IMR-90 (cell line): ENCODE measurements around the gene EGLN3. TPM values are rescaled to one million over a fixed set of nuclear protein-coding genes. Genes with fewer than 3 reads are reported as not detected.

Experiments used
- ATAC-seq: fragments of 200-7000 bp; cut with Tn5 transposase; 2 replicates; pipeline ENCODE4 v1.9.1; 2020; ENCODE audit warnings: low read depth, mild to moderate bottlenecking, moderate library complexity
- BruUV-seq: library from RNA; stranded (reverse); fragments of 400-500 nt; replicated peaks from 2 replicates; lab custom pipeline; 2021; lab: Mats Ljungman, UMichigan
- CTCF ChIA-PET: fragments of 300-600 bp; formaldehyde crosslinking; extraction: SDS; loops from one replicate; lab custom pipeline; 2021; ENCODE audit warnings: antibody characterized with exemption; lab: Yijun Ruan, JAX
- POLR2A ChIA-PET: fragments of 300-600 bp; sonication (Branson Sonifier 250); formaldehyde crosslinking; loops from one replicate; lab custom pipeline; 2022; ENCODE audit warnings: antibody characterized with exemption; ENCODE audit not compliant: unreplicated experiment; lab: Charles Lee
- DNase-seq: peaks from one replicate; pipeline ENCODE4 v3.0.0; 2013
- H2AFZ ChIP-seq: replicated peaks from 2 replicates; pipeline ENCODE3; 2013; ENCODE audit warnings: low read length, mild to moderate bottlenecking; ENCODE audit not compliant: poor library complexity
- H2AK5ac ChIP-seq: 2 replicates; pipeline ENCODE4 v1.6.1; 2013; ENCODE audit warnings: low read depth, low read length, inconsistent platforms
- H2AK9ac ChIP-seq: replicated peaks from 2 replicates; pipeline ENCODE3; 2013; ENCODE audit warnings: mild to moderate bottlenecking, low read depth, low read length, moderate library complexity; ENCODE audit not compliant: poor library complexity
- H2BK120ac ChIP-seq: 2 replicates; pipeline ENCODE4 v1.6.1; 2013; ENCODE audit warnings: low read depth, low read length, inconsistent platforms
- H2BK15ac ChIP-seq: 3 replicates; pipeline ENCODE4 v1.6.1; 2013; ENCODE audit warnings: low read depth, low read length, inconsistent platforms
- H2BK20ac ChIP-seq: 2 replicates; pipeline ENCODE4 v1.6.1; 2013; ENCODE audit warnings: low read depth, mild to moderate bottlenecking, inconsistent platforms, low read length, moderate library complexity
- H2BK5ac ChIP-seq: 2 replicates; pipeline ENCODE4 v1.6.1; 2013; ENCODE audit warnings: mild to moderate bottlenecking, low read depth, low read length, inconsistent platforms; ENCODE audit not compliant: poor library complexity, severe bottlenecking
- H3K14ac ChIP-seq: replicated peaks from 2 replicates; pipeline ENCODE4 v1.6.1; 2013; ENCODE audit warnings: low read depth, low read length, inconsistent platforms
- H3K18ac ChIP-seq: 2 replicates; pipeline ENCODE4 v1.6.1; 2013; ENCODE audit warnings: low read depth, low read length, control low read depth
- H3K23ac ChIP-seq: 2 replicates; pipeline ENCODE4 v1.6.1; 2013; ENCODE audit warnings: low read depth, low read length, inconsistent platforms
- H3K27ac ChIP-seq: 2 replicates; pipeline ENCODE4 v1.5.1; 2013; ENCODE audit warnings: mild to moderate bottlenecking, control low read depth, low read length; ENCODE audit not compliant: insufficient read depth
- H3K27me3 ChIP-seq: 2 replicates; pipeline ENCODE4 v1.6.1; 2013; ENCODE audit warnings: low read length; ENCODE audit not compliant: control insufficient read depth, insufficient read depth
- H3K36me3 ChIP-seq: 2 replicates; pipeline ENCODE4 v1.6.1; 2013; ENCODE audit warnings: low read length, mixed read lengths; ENCODE audit not compliant: control insufficient read depth, insufficient read depth
- H3K4ac ChIP-seq: 2 replicates; pipeline ENCODE4 v1.6.1; 2013; ENCODE audit warnings: low read depth, low read length, inconsistent platforms
- H3K4me1 ChIP-seq: 2 replicates; pipeline ENCODE4 v1.6.1; 2013; ENCODE audit warnings: low read length, mixed read lengths; ENCODE audit not compliant: control insufficient read depth, insufficient read depth
- H3K4me2 ChIP-seq: 2 replicates; pipeline ENCODE4 v1.6.1; 2013; ENCODE audit warnings: low read depth, mild to moderate bottlenecking, control low read depth, low read length, moderate library complexity
- H3K4me3 ChIP-seq: 2 replicates; pipeline ENCODE4 v1.5.1; 2013; ENCODE audit warnings: low read depth, mild to moderate bottlenecking, control low read depth, low read length, moderate library complexity; ENCODE audit not compliant: insufficient read depth
- H3K56ac ChIP-seq: 2 replicates; pipeline ENCODE4 v1.6.1; 2013; ENCODE audit warnings: low read length, inconsistent platforms; ENCODE audit not compliant: insufficient read depth; ENCODE audit errors: extremely low read depth
- H3K79me1 ChIP-seq, 2 experiments: 2 replicates each; pipeline ENCODE4 v1.6.1; 2013; ENCODE audit warnings: low read length in 2 of 2, inconsistent platforms in 1 of 2, low read depth in 1 of 2
- H3K9ac ChIP-seq: 2 replicates; pipeline ENCODE4 v1.6.1; 2013; ENCODE audit warnings: low read depth, low read length, control low read depth
- H3K9me1 ChIP-seq: 2 replicates; pipeline ENCODE4 v1.6.1; 2013; ENCODE audit warnings: low read length, inconsistent platforms; ENCODE audit not compliant: insufficient read depth
- H3K9me3 ChIP-seq: 2 replicates; pipeline ENCODE4 v1.6.1; 2013; ENCODE audit warnings: low read length; ENCODE audit not compliant: control insufficient read depth, insufficient read depth
- H4K20me1 ChIP-seq: 2 replicates; pipeline ENCODE4 v1.6.1; 2013; ENCODE audit warnings: low read length, inconsistent platforms; ENCODE audit not compliant: insufficient read depth
- H4K5ac ChIP-seq: 2 replicates; pipeline ENCODE4 v1.6.1; 2013; ENCODE audit warnings: mild to moderate bottlenecking, low read depth, low read length, control low read depth
- H4K8ac ChIP-seq, 2 experiments: 2 replicates each; pipeline ENCODE4 v1.6.1; 2013; ENCODE audit warnings: low read depth in 2 of 2, low read length in 2 of 2, control low read depth in 1 of 2, inconsistent platforms in 1 of 2
- H4K91ac ChIP-seq: 2 replicates; pipeline ENCODE4 v1.6.1; 2013; ENCODE audit warnings: low read depth, low read length, inconsistent platforms; ENCODE audit not compliant: insufficient read depth
- BHLHE40 ChIP-seq: fragments of 150-350 bp; IDR thresholded peaks from 2 replicates; pipeline ENCODE4 v1.6.1; 2016; ENCODE audit warnings: mild to moderate bottlenecking, low read depth, low read length
- CEBPB ChIP-seq: IDR thresholded peaks from 2 replicates; pipeline ENCODE4 v1.6.1; 2012; ENCODE audit warnings: low read depth, low read length, improper control_type of control experiment
- CTCF ChIP-seq: conservative IDR thresholded peaks from 2 replicates; pipeline ENCODE4 v1.5.1; 2012; ENCODE audit warnings: mild to moderate bottlenecking, low read depth, low read length, improper control_type of control experiment
- ELK1 ChIP-seq: fragments of 150-350 bp; IDR thresholded peaks from 2 replicates; pipeline ENCODE4 v1.6.1; 2016; ENCODE audit warnings: low read depth, mild to moderate bottlenecking, low read length, moderate library complexity, borderline replicate concordance
- FOS ChIP-seq: fragments of 150-350 bp; IDR thresholded peaks from 2 replicates; pipeline ENCODE4 v1.6.1; 2016; ENCODE audit warnings: low read depth, low read length
- MAFK ChIP-seq: IDR thresholded peaks from 2 replicates; pipeline ENCODE4 v1.6.1; 2012; ENCODE audit warnings: low read depth, low read length, improper control_type of control experiment
- MAZ ChIP-seq: IDR thresholded peaks from 2 replicates; pipeline ENCODE4 v1.6.1; 2012; ENCODE audit warnings: low read depth, mild to moderate bottlenecking, low read length, improper control_type of control experiment, moderate library complexity, borderline replicate concordance
- MXI1 ChIP-seq: IDR thresholded peaks from 2 replicates; pipeline ENCODE4 v1.6.1; 2012; ENCODE audit warnings: low read depth, mild to moderate bottlenecking, low read length, moderate library complexity, borderline replicate concordance
- NFE2L2 ChIP-seq: fragments of 150-350 bp; IDR thresholded peaks from 2 replicates; pipeline ENCODE4 v1.6.1; 2016; ENCODE audit warnings: low read depth, mild to moderate bottlenecking, low read length
- POLR2A ChIP-seq: IDR thresholded peaks from 2 replicates; pipeline ENCODE4 v1.6.1; 2012; ENCODE audit warnings: mild to moderate bottlenecking, low read depth, low read length
- RAD21 ChIP-seq: IDR thresholded peaks from 2 replicates; pipeline ENCODE4 v1.6.1; 2012; ENCODE audit warnings: low read length, improper control_type of control experiment
- RFX5 ChIP-seq: IDR thresholded peaks from 2 replicates; pipeline ENCODE4 v1.8.0; 2012; ENCODE audit warnings: low read depth, mild to moderate bottlenecking, low read length, moderate library complexity
- USF2 ChIP-seq: fragments of 150-350 bp; IDR thresholded peaks from 2 replicates; pipeline ENCODE4 v1.6.1; 2017; ENCODE audit warnings: mild to moderate bottlenecking, antibody characterized with exemption, low read length, low read depth
- WGBS, 2 experiments: methylation state at CpG; one replicate each; pipeline versions ENCODE4 v1.1.5 to v1.1.7; 2013; ENCODE audit warnings: missing lambda C conversion rate in 2 of 2; ENCODE audit not compliant: insufficient read length in 1 of 2; ENCODE audit errors: extremely low coverage in 2 of 2; 5-methylcytosine and 5-hydroxymethylcytosine counted together
- dilution Hi-C: fragments of 300-500 bp; cut with HindIII; formaldehyde crosslinking; loops from one replicate; pipeline ENCODE4 v1.14.3; 2018; ENCODE audit warnings: low sequenced_read_pairs; ENCODE audit not compliant: unreplicated experiment
- in situ Hi-C: fragments of 300-500 bp; cut with MboI; formaldehyde crosslinking; loops from 3 replicates; pipeline ENCODE4 v1.14.3; 2019; ENCODE audit warnings: low sequenced_read_pairs, inconsistent platforms, mixed read lengths
- intact Hi-C: fragments of 100-400 bp; cut with micrococcal nuclease; formaldehyde crosslinking; loops from 2 replicates; pipeline ENCODE4 v1.10.0; 2022
- polyA plus RNA-seq, 3 experiments: library from polyadenylated mRNA; depleted of rRNA; stranded (reverse); fragments of >200 nt; gene quantifications; 2 replicates each; pipeline ENCODE4 v1.2.3, GENCODE V29; 2012; ENCODE audit warnings: low replicate concordance in 1 of 3
- total RNA-seq: library from RNA; depleted of rRNA; stranded (reverse); fragments of >200 nt; gene quantifications from 2 replicates; pipeline ENCODE4 v1.2.3, GENCODE V29; 2012

Gene EGLN3
- total and polyA plus RNA-seq, 2 of the 4 experiments (the other 2 are of a cell fraction) = under 0.01 to 0.03 TPM

- Histone ChIP-seq H4K5ac (no peak overlapping the region), H2AFZ (no peak overlapping the region), H3K27me3 (no peaks in the 10 kb centered on the region), H3K4me1 (no peaks in the 10 kb centered on the region), H2BK120ac (no peak overlapping the region), H3K79me1 (no peaks in the 10 kb centered on the region), H3K9me1 (no peaks in the 10 kb centered on the region), H2AK5ac (no peak overlapping the region), H3K18ac (no peak overlapping the region), H2BK20ac (no peak overlapping the region), H3K9ac (no peak overlapping the region), H4K91ac (no peak overlapping the region), H3K27ac (no peak overlapping the region), H3K4me3 (no peak overlapping the region), H2AK9ac (no peak overlapping the region), H3K14ac (no peak overlapping the region), H4K20me1 (no peaks in the 10 kb centered on the region), H2BK5ac (no peak overlapping the region), H3K4me2 (no peak overlapping the region), H3K9me3 (no peaks in the 10 kb centered on the region), H4K8ac (no peak overlapping the region), H3K56ac (no peak overlapping the region), H3K23ac (no peak overlapping the region), H2BK15ac (no peak overlapping the region), H3K36me3 (no peaks in the 10 kb centered on the region), H3K4ac (no peak overlapping the region)
- no CpG with 5 or more reads among the region's 2 CpGs for WGBS, 2 experiments
- POLR2A ChIA-PET = no interaction called here
- ATAC-seq (no peak), DNase-seq (no peak)
- CTCF ChIA-PET = no interaction called here
- intact Hi-C loops = no loop called here
- dilution Hi-C loops = no loop called here
- in situ Hi-C loops = no loop called here
- no peak for TF ChIP-seq NFE2L2
- no peak for TF ChIP-seq USF2
- no peak for TF ChIP-seq MAFK
- TF ChIP-seq MAZ = no peak
- TF ChIP-seq CTCF = no peak
- no peak for TF ChIP-seq FOS
- TF ChIP-seq RAD21 = no peak
- TF ChIP-seq MXI1 = no peak
- no peak for TF ChIP-seq RFX5
- TF ChIP-seq ELK1 = no peak
- TF ChIP-seq BHLHE40 = no peak
- no peak for TF ChIP-seq POLR2A
- no peak for TF ChIP-seq CEBPB
- no TSS peak for BruUV-seq
Measured at GRCh38 chr14:33884916-33885315, 66.0 kb downstream of the EGLN3 start.
